Activated T-helper 17 cell treated with anti-CD3 and anti-CD28 coated beads, Interleukin-2, amount 50 U/mL, for 72 hours (primary cell): Measurements from ENCODE around the gene PCSK4. TPM values are rescaled to one million over a fixed set of nuclear protein-coding genes. Genes with fewer than 3 reads are reported as not detected.
"Not testable (repeated sequence)": the region's sequence is repeated elsewhere in the genome, so short reads cannot be mapped to it uniquely, and the experiment has no call there.

ENCODE experiments used
- ATAC-seq: fragments of 150-1000 bp; cut with Tn5 transposase; replicated peaks from 2 replicates; pipeline ENCODE4 v1.10.0; 2021; ENCODE audit warnings: mild to moderate bottlenecking, moderate library complexity
- H3K27ac Mint-ChIP-seq: one replicate; pipeline ENCODE4 v1.8.0; 2022; ENCODE audit warnings: mixed read lengths
- H3K27me3 Mint-ChIP-seq: one replicate; pipeline ENCODE4 v1.8.0; 2022; ENCODE audit warnings: mixed read lengths
- H3K36me3 Mint-ChIP-seq: one replicate; pipeline ENCODE4 v1.8.0; 2022; ENCODE audit warnings: low read depth, mild to moderate bottlenecking, mixed read lengths
- H3K4me1 Mint-ChIP-seq: one replicate; pipeline ENCODE4 v1.8.0; 2022; ENCODE audit warnings: mixed read lengths
- H3K4me3 Mint-ChIP-seq: one replicate; pipeline ENCODE4 v1.8.0; 2022; ENCODE audit warnings: mild to moderate bottlenecking, mixed read lengths
- H3K9me3 Mint-ChIP-seq: one replicate; pipeline ENCODE4 v1.8.0; 2022; ENCODE audit warnings: mixed read lengths
- total RNA-seq, 2 donors: library from RNA; stranded (reverse); gene quantifications; one replicate each; pipeline ENCODE4 v1.2.3, GENCODE V29; 2022

Gene PCSK4
- total RNA-seq, 2 donors from 2014 or later, result 2.4 to 7.8 TPM

DNA sequence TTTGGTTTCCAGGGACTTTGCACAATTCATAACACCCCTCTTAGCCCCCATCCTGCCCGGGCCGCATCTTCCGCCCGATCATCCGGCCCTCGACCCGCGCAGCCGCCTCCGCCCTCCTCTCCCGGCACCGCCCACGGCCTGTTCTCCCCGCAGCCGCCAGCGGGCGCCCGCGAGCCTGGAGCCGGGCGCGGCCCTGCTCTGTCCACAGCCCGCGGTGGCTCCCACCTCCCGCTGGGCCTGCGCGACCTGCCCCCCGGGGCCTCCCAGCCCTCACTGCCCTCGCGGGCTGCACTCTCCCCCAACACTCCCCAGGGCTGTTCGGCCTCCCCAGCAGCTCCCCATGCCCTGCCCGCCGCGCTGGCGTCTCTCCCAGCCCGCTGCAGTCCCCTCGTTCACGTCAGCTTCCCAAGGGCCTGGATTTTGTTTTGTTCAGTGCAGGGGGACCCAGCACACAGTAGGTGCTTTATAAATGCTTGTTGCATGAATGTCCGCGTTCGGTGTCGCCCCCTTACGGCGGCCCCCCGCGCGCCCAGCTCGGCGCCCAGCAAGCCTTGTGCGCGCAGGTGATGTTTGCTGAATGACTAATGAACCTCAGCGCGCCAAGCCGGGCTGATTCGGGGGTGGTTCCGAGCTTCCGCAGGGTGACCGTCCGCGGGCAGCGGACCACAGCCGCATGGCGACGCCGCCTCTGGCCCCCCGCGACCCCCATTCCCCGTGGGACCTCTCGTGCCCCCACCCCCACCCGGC, 44.8 kb downstream of the PCSK4 start:
- peaks cover 15% of the 10 kb centered on the region for H3K27me3 Mint-ChIP-seq
- H3K27ac Mint-ChIP-seq, result no peak overlapping the region
- peak overlapping the region; percentile 71 for H3K4me3 Mint-ChIP-seq
- H3K4me1 Mint-ChIP-seq, result no peaks in the 10 kb centered on the region
- H3K36me3 Mint-ChIP-seq, result peaks cover 43% of the 10 kb centered on the region
- H3K9me3 Mint-ChIP-seq, result no peaks in the 10 kb centered on the region
- peak; percentile 93 for ATAC-seq

DNA sequence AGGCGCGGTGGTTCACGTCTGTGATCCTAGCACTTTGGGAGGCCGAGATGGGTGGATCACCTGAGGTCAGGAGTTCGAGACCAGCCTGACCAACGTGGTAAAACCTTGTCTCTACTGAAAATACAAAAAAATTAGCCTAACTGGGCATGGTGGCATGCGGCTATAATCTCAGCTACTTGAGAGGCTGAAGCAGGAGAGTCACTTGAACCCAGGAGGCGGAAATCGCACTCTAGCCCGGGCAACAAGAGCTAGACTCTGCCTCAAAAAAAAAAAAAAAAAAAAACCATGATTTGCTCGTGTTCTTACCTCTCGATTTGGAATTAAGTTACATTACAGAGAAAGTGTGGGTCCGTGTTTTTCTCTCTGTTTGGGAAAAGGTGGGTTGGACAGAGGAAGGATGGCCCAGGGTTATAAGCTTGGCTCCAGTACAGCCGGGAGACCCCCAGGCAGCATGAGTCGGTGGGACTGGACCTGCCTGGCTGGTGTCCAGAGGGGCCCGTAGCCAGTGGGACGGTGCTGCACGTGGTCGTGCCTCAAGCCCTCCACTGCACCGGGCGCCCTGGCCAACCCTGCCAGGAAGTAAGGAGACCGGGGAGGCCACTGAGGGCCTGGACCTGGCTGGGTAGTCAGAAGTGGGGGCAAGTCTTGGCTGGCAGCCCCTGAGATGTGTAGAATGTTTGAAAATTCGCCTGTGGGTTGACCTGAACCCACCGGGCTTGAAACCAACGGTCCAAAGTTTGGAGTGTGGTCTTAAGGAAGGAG, 48.3 kb downstream of the PCSK4 start:
- no peaks in the 10 kb centered on the region for H3K4me1 Mint-ChIP-seq
- ATAC-seq, result no peak
- peaks cover 52% of the 10 kb centered on the region for H3K36me3 Mint-ChIP-seq
- H3K9me3 Mint-ChIP-seq, result no peaks in the 10 kb centered on the region
- peak overlapping the region; percentile 93 for H3K4me3 Mint-ChIP-seq
- H3K27ac Mint-ChIP-seq, result peak overlapping the region; percentile 99
- H3K27me3 Mint-ChIP-seq, result no peaks in the 10 kb centered on the region

- Mint-ChIP-seq H3K27ac (peak overlapping the region; percentile 99), H3K27me3 (no peaks in the 10 kb centered on the region), H3K36me3 (peaks cover 52% of the 10 kb centered on the region), H3K4me1 (no peaks in the 10 kb centered on the region), H3K9me3 (no peaks in the 10 kb centered on the region), H3K4me3 (peak overlapping the region; percentile 93)
- no peak for ATAC-seq
Measured at GRCh38 chr19:1441022-1441426, 49.1 kb downstream of the PCSK4 start.

GRCh38 chr19:1440418-1440801, 49.7 kb downstream of the PCSK4 start:
- H3K4me1 Mint-ChIP-seq, result no peaks in the 10 kb centered on the region
- peaks cover 56% of the 10 kb centered on the region for H3K36me3 Mint-ChIP-seq
- no peaks in the 10 kb centered on the region for H3K9me3 Mint-ChIP-seq
- ATAC-seq, result no peak
- peak overlapping the region; percentile 93 for H3K4me3 Mint-ChIP-seq
- peak overlapping the region; percentile 99 for H3K27ac Mint-ChIP-seq
- H3K27me3 Mint-ChIP-seq, result no peaks in the 10 kb centered on the region

- not testable (repeated sequence) for H3K4me1 Mint-ChIP-seq, H3K9me3 Mint-ChIP-seq, ATAC-seq, H3K27me3 Mint-ChIP-seq
- peak overlapping the region; percentile 99 for H3K27ac Mint-ChIP-seq
- peak overlapping the region; percentile 93 for H3K4me3 Mint-ChIP-seq
- peaks cover 61% of the 10 kb centered on the region for H3K36me3 Mint-ChIP-seq
Measured at GRCh38 chr19:1439525-1440417, 50.4 kb downstream of the PCSK4 start.

DNA sequence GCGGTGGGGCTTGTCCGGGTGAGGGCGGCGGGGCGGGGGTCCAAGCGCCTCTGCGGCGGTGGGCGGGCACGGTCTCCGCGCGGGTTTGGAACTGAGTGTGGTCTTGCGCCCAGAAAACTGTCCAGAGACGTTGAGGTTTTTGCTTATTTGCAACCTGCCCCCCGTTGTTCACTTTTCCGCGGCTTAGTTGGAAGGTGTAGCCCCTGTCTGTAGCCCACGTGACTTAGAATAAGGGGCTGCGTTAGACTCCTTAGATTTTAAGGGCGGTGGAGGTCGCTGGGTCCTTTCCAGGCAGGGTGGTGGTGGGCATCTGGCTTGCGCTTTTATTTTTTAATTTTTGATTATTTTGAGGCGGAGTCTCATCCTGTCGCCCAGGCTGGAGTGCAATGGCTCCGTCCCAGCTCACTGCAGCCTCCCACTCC, 51.2 kb downstream of the PCSK4 start:
- peak; percentile 1 for ATAC-seq
- Mint-ChIP-seq H3K36me3 (peaks cover 61% of the 10 kb centered on the region), H3K27ac (peak overlapping the region; percentile 99), H3K9me3 (no peaks in the 10 kb centered on the region), H3K27me3 (no peaks in the 10 kb centered on the region), H3K4me3 (peak overlapping the region; percentile 93), H3K4me1 (no peaks in the 10 kb centered on the region)

DNA sequence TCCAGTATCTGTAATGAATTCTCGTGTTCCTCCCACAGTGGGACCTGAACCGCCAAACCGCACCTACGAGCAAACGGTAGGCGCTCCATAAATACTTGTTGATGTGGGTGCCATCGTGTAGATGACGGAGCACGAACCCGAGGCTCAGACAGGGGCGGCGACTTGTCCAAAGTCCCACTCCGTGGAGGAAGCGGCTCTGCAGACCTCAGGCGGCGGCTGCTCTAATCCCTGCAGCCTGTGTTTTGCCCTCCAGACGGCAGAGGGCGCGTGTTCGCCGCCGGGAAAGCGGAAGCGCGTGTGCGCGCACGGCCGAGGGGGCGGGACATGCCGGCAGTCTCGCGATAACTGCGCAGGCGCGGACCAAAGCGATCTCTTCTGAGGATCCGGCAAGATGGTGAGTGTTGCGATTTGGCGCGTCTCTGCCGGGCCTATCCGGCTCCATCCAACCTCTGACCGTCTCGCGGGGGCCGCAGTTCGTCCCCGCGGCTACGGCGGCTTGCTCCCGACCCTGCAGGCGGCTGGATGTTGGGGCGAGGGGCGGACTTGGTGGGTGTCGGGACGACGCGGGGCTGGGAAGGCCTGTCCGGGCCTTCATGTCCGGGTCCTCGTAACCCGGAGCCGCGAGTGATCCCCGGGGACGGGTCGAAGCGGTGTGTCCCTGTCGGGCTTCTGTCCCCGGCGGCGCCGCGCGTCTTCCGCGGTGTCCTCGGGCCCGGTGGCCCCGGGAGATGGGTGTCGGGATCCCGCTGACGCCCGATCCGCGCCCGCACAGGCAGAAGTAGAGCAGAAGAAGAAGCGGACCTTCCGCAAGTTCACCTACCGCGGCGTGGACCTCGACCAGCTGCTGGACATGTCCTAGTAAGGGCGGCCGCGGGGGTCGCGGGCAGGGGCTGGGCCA, 51.9 kb downstream of the PCSK4 start, which contains the start of gene RPS15:
Gene RPS15 (plus strand): TSS at position 362 of the 898 bp plus-strand sequence. CDS start 30 bp downstream, at position 392.
- ATAC-seq, result peak; percentile 89
- Mint-ChIP-seq H3K36me3 (peaks cover 61% of the 10 kb centered on the region), H3K27me3 (no peaks in the 10 kb centered on the region), H3K4me1 (no peaks in the 10 kb centered on the region), H3K4me3 (peak within 1 kb of the TSS; percentile 93), H3K27ac (peak within 1 kb of the TSS; percentile 99), H3K9me3 (no peaks in the 10 kb centered on the region)

DNA sequence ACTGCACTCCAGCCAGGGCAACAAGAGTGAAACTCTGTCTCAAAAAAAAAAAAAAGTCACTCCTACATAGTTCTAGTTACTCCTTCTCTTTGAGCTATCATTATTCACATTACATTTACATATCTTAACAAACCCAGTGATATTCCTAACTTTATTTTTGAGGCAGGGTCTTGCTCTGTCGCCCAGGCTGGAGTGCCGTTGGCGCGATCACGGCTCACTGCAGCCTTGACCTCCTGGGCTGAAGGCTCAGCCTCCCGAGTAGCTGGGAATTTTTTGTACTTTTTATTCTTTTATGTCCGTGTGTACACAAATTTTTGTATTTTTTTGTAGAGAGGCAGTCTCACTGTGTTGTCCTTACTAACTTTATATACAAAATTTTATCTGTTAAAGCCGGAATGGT, 52.5 kb downstream of the PCSK4 start:
- Mint-ChIP-seq H3K9me3 (no peaks in the 10 kb centered on the region), H3K36me3 (peaks cover 64% of the 10 kb centered on the region), H3K27ac (peak overlapping the region; percentile 99), H3K27me3 (no peaks in the 10 kb centered on the region), H3K4me3 (peak overlapping the region; percentile 93), H3K4me1 (no peaks in the 10 kb centered on the region)
- no peak for ATAC-seq

GRCh38 chr19:1435378-1435989, 54.7 kb downstream of the PCSK4 start:
- Mint-ChIP-seq H3K27me3 (no peaks in the 10 kb centered on the region), H3K9me3 (no peaks in the 10 kb centered on the region), H3K36me3 (peaks cover 64% of the 10 kb centered on the region), H3K27ac (no peak overlapping the region), H3K4me1 (no peaks in the 10 kb centered on the region), H3K4me3 (no peak overlapping the region)
- ATAC-seq, result no peak

- Mint-ChIP-seq H3K9me3 (no peaks in the 10 kb centered on the region), H3K27me3 (no peaks in the 10 kb centered on the region), H3K27ac (no peak overlapping the region), H3K4me3 (no peak overlapping the region), H3K4me1 (no peaks in the 10 kb centered on the region), H3K36me3 (peaks cover 63% of the 10 kb centered on the region)
- ATAC-seq, result no peak
Measured at GRCh38 chr19:1434577-1435060, 55.5 kb downstream of the PCSK4 start.

DNA sequence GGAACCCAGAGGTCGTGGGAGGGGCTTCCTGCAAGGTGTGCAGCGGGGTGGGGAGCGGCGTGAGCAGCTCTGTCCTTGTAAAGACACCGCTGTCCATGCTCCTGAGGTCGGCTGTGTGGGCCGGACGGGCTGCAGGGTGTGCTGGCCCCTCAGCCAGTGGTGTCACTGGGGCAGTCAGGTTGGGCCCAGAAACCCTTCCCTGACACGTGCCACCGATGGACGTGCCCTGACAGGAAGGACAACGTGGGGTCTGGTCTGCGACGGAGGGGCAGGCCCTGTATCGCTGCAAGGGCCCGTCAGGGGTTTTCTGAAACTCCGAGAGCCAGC, 56.1 kb downstream of the PCSK4 start:
- ATAC-seq, result no peak
- H3K27me3 Mint-ChIP-seq, result no peaks in the 10 kb centered on the region
- H3K36me3 Mint-ChIP-seq, result peaks cover 61% of the 10 kb centered on the region
- H3K9me3 Mint-ChIP-seq, result no peaks in the 10 kb centered on the region
- no peak overlapping the region for H3K4me3 Mint-ChIP-seq
- no peaks in the 10 kb centered on the region for H3K4me1 Mint-ChIP-seq
- no peak overlapping the region for H3K27ac Mint-ChIP-seq

GRCh38 chr19:1433119-1434039, 56.8 kb downstream of the PCSK4 start:
- peaks cover 58% of the 10 kb centered on the region for H3K36me3 Mint-ChIP-seq
- no peaks in the 10 kb centered on the region for H3K27me3 Mint-ChIP-seq
- H3K4me3 Mint-ChIP-seq, result no peak overlapping the region
- no peak overlapping the region for H3K27ac Mint-ChIP-seq
- no peaks in the 10 kb centered on the region for H3K4me1 Mint-ChIP-seq
- H3K9me3 Mint-ChIP-seq, result no peaks in the 10 kb centered on the region
- no peak for ATAC-seq
